ENCODE measurements around the gene SFMBT2.

GRCh38 chr10:7377614-7378248, 33.1 kb downstream of the SFMBT2 start:
- TF ChIP-seq REST (IDR thresholded peaks at IDR 0.05; ENCODE audit: low read depth) (no peak), TEAD4 (IDR thresholded peaks at IDR 0.05) (no peak), EP300 (IDR thresholded peaks at IDR 0.05; ENCODE audit: borderline replicate concordance) (no peak), RAD21 (IDR thresholded peaks at IDR 0.05; ENCODE audit: low read depth) (no peak), CEBPB (IDR thresholded peaks at IDR 0.05) (no peak), TAF1 (IDR thresholded peaks at IDR 0.05; ENCODE audit: low read depth) (no peak)

Data from Ishikawa (cell line).